HG03558 (cell line): Measurements from ENCODE around the gene CDAN1.

ENCODE experiments used
- ATAC-seq: cut with Tn5 transposase; IDR thresholded peaks from one replicate; pipeline ENCODE4 v1.9.1; 2021; ENCODE audit warnings: moderate number of reproducible peaks; ENCODE audit not compliant: unreplicated experiment; ENCODE audit errors: extremely low read depth

The CDAN1 gene

GRCh38 chr15:42734076-42734672, 2.8 kb downstream of the CDAN1 start:
- ATAC-seq, result no peak

DNA sequence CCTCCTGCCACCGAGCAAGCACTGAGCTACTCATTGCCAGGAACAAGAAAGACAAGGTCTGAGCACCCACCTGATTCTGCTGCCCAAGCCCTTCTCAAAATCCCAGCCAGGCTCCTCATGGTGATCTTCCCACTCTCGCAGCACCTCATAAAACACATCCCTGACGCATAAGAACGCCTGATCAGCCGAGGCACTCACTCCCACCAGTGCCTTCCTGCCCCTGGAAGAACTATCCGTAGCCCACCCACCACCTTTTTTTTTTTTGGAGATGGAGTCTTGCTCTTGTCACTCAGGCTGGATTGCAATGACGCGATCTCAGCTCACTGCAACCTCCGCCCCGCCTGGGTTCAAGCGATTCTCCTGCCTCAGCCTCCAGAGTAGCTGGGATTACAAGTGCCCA, 3.9 kb downstream of the CDAN1 start:
- no peak for ATAC-seq

DNA sequence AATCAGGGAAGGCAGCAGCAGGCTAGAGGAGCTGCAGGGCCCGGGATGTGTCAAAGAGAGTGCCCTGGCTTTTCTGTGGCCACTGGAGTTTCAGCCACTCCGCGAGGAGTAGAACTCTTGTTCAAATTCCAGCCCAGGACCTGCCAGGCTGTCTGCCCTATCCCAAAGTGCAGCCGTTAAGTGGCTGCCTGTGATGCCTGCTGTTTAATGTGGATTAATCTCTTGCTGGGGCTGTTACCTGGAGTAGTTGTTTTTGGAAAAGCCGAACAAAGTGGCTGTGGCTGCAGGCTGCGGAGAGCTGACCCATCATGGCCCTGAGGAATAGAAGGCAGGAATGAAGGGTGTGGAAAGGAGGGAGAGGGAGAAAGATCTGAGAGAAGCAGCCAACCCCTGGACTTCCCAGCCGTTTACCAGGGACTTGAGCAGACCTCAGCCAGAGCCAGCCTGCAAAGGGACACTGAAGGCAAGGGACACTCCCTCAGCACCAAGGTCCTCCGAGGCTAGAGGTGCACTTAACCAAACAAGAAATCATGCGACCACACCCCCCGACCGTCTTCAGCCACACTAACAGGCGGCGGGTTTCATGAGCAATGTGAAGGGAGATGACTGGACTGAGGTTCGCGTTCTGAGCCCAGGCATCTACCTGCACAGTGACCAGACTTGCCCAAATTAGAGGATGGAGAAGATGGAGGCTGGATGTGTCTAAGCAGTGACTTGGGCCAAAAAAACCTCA, 4.7 kb downstream of the CDAN1 start:
- ATAC-seq, result no peak

GRCh38 chr15:42731461-42731860, 5.5 kb downstream of the CDAN1 start:
- no peak for ATAC-seq

GRCh38 chr15:42730536-42730935, 6.4 kb downstream of the CDAN1 start:
- ATAC-seq, result no peak

DNA sequence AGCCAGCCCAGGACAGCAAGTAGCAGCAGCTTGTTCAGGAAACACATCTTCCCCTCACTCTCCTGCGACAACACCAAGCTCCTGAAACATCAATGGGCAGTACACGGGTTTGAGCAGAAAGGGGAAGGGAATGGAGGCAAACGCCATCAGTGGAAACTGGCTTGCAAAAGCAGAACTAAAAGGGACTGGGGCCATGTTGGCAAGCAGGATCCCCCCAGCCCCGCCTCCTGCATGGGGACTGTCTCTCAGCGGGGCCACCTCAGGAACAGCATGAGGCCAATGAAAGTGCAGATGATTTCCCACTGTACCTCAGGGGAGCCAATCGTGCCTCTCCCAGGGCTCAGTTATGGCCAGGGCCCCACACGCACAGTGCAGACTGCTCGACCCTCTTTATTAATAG, 6.8 kb downstream of the CDAN1 start:
- no peak for ATAC-seq

GRCh38 chr15:42729409-42729808, 7.5 kb downstream of the CDAN1 start:
- no peak for ATAC-seq

DNA sequence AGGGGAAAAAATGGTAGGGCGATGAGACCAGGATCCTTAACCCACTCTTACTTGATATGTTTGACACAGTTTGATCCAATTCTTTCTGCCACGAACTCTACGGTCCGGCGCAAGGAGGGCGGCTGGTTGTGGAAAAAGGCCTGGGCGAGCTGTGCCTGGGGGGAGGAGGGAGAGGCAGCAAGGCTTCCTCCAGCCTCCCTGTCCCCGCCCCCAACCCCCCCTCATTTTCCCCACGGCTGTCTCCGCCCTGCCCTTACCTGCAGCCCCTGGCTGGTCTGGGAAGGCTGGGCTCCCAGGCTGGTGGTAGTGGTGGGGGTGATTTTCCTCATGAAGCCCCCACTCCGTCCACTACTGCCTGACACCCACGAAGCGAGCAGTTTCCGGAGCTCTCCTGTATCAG, 8.0 kb downstream of the CDAN1 start:
- ATAC-seq, result no peak

DNA sequence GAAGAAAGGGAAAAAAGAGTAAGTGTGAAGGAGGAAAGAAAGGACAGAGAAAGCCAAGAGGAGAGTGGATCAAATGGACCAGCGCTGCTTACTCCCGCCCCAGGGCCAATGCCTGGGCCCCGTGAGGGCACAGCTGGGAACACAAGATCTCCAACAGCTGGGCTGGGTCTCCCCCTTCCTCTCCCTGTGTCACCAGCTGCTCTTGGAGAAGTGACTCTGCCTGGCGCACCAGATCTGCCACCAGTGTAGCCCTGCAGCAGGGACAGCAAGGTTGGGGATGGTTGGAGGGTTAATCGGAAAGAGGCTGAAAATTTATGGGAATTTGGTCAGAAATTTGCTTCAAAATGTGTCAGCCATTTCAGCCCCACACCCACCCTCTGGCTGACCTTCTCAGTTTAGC, 8.4 kb downstream of the CDAN1 start:
- ATAC-seq, result no peak

- ATAC-seq, result no peak
Measured at GRCh38 chr15:42727750-42728381, 9.1 kb downstream of the CDAN1 start.

- ATAC-seq, result no peak
Measured at GRCh38 chr15:42726114-42726513, 10.8 kb downstream of the CDAN1 start.

DNA sequence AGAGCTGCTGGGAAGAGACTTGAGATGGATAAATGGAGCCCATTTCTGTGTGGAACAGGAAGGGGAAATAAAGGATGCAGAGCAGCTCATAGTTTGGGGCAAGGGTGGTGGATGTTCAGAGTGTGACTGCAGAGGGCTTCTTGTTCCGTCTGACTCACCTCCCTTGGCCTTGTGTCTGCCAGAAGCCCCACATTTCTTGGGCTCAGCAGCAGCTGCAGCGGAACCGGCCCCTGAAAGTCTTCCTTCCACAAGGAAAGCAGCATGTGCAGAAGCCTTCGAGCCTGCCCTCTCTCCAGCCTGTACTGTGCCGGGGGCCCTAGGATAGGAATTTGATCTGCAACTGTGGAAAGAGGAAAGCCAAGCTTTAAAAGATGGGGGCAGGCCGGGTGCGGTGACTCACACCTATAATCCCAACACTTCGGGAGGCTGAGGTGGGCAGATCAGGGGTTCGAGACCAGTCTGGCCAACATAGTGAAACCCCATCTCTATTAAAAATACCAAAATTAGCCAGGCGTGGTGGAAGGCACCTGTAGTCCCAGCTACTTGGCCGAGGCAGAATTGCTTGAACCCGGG, 11.5 kb downstream of the CDAN1 start:
- no peak for ATAC-seq

DNA sequence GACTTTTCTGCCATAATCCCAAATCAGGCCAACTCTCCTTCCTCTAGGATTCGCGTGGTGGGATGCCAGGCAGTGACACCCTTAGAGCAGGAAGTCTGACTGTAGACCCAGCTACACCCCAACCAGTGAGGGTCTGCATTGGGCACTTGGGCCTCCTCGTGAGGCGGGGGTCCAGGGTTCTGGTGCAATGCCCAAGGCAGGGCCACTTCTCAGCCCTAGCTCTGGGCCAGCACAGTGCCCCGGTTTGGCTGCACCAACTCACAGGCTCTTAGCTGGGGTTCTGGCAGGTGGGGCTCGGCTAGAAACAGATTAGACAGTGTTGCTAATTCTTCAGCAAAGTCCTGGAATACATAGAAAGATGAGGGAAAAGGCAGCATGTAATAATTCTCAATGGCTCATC, 12.7 kb downstream of the CDAN1 start:
- ATAC-seq, result no peak

DNA sequence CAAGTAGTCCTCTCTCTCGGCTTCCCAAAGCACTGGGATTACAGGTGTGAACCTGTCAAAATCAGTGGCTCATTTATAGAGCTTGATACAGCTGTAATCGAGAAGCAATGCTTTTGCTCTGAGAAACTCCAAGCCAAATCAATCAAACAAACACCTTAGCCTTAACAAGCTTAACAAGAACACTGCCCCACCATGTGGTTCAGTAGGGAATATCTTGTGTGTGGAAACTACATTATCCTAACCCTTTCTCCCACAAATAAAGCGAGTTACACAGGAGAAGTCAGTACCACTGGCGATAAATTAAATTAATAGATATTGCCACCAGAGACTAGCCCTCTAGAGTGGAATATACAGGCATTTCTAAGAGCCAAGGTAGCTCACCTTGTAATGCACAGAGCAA, 13.9 kb downstream of the CDAN1 start:
- no peak for ATAC-seq

DNA sequence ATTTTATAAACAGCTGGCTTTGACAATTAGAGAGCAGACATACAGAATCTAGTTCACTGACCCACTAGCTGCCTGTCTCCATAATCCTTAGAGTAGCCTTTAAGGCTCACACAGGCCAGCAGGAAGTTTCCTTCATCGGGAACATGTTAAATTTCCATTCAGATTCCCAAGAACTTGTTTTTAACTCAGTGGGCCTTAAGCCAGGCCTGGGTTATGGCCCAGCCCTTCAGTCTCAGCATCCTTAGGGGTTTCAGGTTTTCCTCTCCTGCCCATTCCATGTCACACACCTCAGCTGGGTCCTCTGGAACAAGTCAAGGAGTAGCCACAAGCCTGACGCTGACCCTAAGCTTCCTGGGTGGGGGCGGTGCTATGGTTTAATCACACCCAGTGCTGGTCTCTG, 15.0 kb downstream of the CDAN1 start:
- ATAC-seq, result no peak

DNA sequence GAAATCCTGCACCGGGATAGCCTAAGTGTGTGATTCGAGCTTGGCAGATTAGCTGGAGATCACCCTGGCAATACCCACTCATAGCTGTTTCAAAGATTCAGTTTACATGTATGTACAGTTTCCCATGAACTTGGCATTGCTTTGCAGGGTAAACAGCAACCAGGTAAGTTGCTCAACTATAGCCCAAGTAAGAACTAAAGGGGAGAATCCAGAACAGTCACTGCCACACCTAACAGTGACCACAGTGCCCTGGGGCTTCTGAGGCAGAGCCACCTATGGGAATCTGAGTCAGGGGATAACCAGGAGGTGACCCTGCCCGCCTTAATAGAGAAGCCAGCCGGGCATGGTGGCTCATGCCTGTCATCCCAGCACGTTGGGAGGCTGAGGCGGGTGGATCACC, 15.9 kb downstream of the CDAN1 start:
- ATAC-seq, result no peak

- no peak for ATAC-seq
Measured at GRCh38 chr15:42720071-42720470, 16.9 kb downstream of the CDAN1 start.

DNA sequence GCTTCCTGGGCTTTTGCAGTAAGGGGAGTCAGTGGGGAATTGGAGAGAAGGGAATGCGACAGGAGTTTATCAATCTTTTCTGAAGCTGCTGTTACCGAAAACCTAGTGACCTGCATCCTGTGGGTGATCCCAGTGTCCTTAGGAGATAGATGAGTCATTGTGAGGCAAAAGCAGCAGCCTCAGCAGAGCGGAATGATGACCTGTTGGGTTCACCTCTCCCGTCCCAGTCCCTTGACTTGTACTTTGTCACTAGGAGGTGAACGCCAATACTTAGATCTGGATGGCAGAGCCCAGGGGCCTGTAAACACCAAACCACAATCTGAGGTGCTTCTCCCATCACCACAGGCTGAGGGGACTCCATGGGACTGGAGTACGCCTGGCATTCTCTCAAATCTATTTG, 17.9 kb downstream of the CDAN1 start:
- no peak for ATAC-seq

- ATAC-seq, result no peak
Measured at GRCh38 chr15:42716626-42717025, 20.3 kb downstream of the CDAN1 start.

DNA sequence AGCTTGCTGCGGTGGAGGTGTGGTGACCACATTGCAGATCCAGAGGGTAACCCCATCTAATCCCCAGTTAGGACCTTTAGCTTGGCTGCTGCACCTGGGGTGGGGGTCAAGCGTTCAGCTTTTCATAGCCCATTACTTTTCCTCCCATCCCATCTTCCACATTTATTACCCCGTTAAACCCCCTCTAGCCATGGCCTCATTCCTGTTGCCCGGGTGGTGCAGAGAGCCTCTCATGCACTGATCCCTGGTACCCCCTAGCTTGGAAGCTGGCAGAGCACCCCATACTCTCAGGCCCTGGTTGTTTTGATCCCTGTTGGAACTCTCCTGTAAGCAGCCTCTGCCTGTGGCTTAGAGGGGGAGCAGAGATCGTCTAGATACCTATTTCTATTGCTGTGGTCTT, 20.8 kb downstream of the CDAN1 start:
- no peak for ATAC-seq

- ATAC-seq, result no peak
Measured at GRCh38 chr15:42712584-42712983, 24.3 kb downstream of the CDAN1 start.
